ENCODE results near the gene TGFBR2.
"Not testable (repeated sequence)": the region's sequence is repeated elsewhere in the genome, so short reads cannot be mapped to it uniquely, and the experiment has no call there.

DNA sequence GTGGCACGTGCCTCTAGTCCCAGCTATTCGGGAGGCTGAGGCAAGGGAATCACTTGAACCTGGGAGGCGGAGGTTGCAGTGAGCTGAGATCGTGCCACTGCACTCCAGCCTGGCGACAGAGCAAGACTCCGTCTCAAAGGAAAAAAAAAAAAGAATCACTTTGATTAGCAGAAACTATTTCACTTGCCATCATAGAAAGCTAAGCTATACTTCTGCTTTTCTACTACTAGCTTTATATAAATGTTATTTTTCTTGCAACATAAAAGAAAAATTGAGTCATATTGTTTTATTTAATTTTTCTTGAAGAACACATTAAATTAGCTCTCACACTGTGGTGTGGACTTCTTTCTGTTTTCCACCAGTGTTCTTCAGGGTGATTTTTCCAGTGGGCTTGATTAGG lies 18.1 kb downstream of the TGFBR2 start:
- TF ChIP-seq, protein P1, sequence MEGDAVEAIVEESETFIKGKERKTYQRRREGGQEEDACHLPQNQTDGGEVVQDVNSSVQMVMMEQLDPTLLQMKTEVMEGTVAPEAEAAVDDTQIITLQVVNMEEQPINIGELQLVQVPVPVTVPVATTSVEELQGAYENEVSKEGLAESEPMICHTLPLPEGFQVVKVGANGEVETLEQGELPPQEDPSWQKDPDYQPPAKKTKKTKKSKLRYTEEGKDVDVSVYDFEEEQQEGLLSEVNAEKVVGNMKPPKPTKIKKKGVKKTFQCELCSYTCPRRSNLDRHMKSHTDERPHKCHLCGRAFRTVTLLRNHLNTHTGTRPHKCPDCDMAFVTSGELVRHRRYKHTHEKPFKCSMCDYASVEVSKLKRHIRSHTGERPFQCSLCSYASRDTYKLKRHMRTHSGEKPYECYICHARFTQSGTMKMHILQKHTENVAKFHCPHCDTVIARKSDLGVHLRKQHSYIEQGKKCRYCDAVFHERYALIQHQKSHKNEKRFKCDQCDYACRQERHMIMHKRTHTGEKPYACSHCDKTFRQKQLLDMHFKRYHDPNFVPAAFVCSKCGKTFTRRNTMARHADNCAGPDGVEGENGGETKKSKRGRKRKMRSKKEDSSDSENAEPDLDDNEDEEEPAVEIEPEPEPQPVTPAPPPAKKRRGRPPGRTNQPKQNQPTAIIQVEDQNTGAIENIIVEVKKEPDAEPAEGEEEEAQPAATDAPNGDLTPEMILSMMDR (IDR thresholded peaks at IDR 0.05; ENCODE audit: poor library complexity): not testable (repeated sequence)
- TF ChIP-seq EZH2 (IDR thresholded peaks at IDR 0.05; ENCODE audit: borderline replicate concordance): not testable (repeated sequence)
